B cell (primary cell): ENCODE data around the gene FAM161B. TPM values are rescaled to one million over a fixed set of nuclear protein-coding genes. Genes with fewer than 3 reads are reported as not detected.
A peak's percentile ranks its signal among the peaks of the same experiment; 100 is the strongest.

Experiments used
- ATAC-seq: fragments of 200-7000 bp; cut with Tn5 transposase; one replicate; pipeline ENCODE4 v1.10.0; 2021; ENCODE audit warnings: low read depth, mild to moderate bottlenecking, moderate number of reproducible peaks, moderate library complexity
- CTCF ChIA-PET: fragments of 350-600 bp; sonication (Branson Sonifier 250); formaldehyde crosslinking; loops from one replicate; lab custom pipeline; 2021; ENCODE audit warnings: antibody characterized with exemption, inconsistent platforms; lab: Charles Lee
- POLR2A ChIA-PET: fragments of 350-600 bp; sonication (Branson Sonifier 250); formaldehyde crosslinking; loops from one replicate; lab custom pipeline; 2021; ENCODE audit warnings: antibody characterized with exemption; lab: Charles Lee
- DNase-seq: peaks from one replicate; pipeline ENCODE4 v3.0.0; 2013
- H2AFZ ChIP-seq: 2 replicates; pipeline ENCODE4 v1.6.1; 2012; ENCODE audit warnings: mild to moderate bottlenecking, low read depth, low read length; ENCODE audit not compliant: insufficient read depth, poor library complexity, severe bottlenecking
- H3K27ac ChIP-seq, 2 donors: 1 replicate in 1 of 2; 2 replicates in 1 of 2; pipeline ENCODE4 v1.5.1; 2012 to 2013; ENCODE audit warnings: low read length in 2 of 2, mild to moderate bottlenecking in 2 of 2, moderate library complexity in 1 of 2
- H3K27me3 ChIP-seq, 4 experiments: fragments of 200-600 bp in 1 of 4; sonication (generic) in 1 of 4; replicated peaks in 1 of 4; 1 replicate in 2 of 4; 2 replicates in 2 of 4; pipeline versions ENCODE4 v1.6.1 to v1.7.0; 2013 to 2016; ENCODE audit warnings: low read length in 3 of 4, mild to moderate bottlenecking in 2 of 4, mixed read lengths in 1 of 4, moderate library complexity in 1 of 4; ENCODE audit not compliant: insufficient read depth in 4 of 4, control insufficient read depth in 3 of 4; ENCODE audit errors: control extremely low read depth in 1 of 4
- H3K36me3 ChIP-seq, 2 experiments: replicated peaks in 1 of 2; 1 replicate in 1 of 2; 2 replicates in 1 of 2; pipeline versions ENCODE4 v1.6.1 to v1.7.1; 2013; ENCODE audit warnings: low read length in 1 of 2; ENCODE audit not compliant: insufficient read depth in 2 of 2, control insufficient read depth in 1 of 2; ENCODE audit errors: control extremely low read depth in 1 of 2, extremely low read depth in 1 of 2
- H3K4me1 ChIP-seq, 2 donors: fragments of 200-600 bp in 1 of 2; sonication (generic) in 1 of 2; 1 replicate in 1 of 2; 2 replicates in 1 of 2; pipeline versions ENCODE4 v1.5.1 to v1.6.1; 2013 to 2017; ENCODE audit warnings: low read length in 2 of 2; ENCODE audit not compliant: control insufficient read depth in 2 of 2, insufficient read depth in 2 of 2
- H3K4me2 ChIP-seq: replicated peaks from 2 replicates; pipeline ENCODE3; 2012; ENCODE audit warnings: mild to moderate bottlenecking, low read depth, low read length; ENCODE audit not compliant: poor library complexity, severe bottlenecking
- H3K4me3 ChIP-seq, 5 experiments: fragments of 200-600 bp in 1 of 5; sonication (generic) in 1 of 5; 1 replicate in 3 of 5; 2 replicates in 2 of 5; pipeline versions ENCODE4 v1.5.1 to v1.7.0; 2011 to 2016; ENCODE audit warnings: low read length in 4 of 5, mild to moderate bottlenecking in 4 of 5, low read depth in 2 of 5, control low read depth in 1 of 5, moderate library complexity in 1 of 5; ENCODE audit not compliant: insufficient read depth in 1 of 5; ENCODE audit errors: control extremely low read depth in 1 of 5, extremely low read depth in 1 of 5
- H3K79me2 ChIP-seq: fragments of 200-600 bp; sonication (generic); one replicate; pipeline ENCODE4 v1.6.0; 2016; ENCODE audit warnings: low read length; ENCODE audit not compliant: control insufficient read depth, insufficient read depth
- H3K9ac ChIP-seq: fragments of 200-600 bp; sonication (generic); 2 replicates; pipeline ENCODE4 v1.6.1; 2017; ENCODE audit warnings: mild to moderate bottlenecking, low read length, moderate library complexity
- H3K9me3 ChIP-seq, 3 donors: one replicate each; pipeline versions ENCODE4 v1.6.1 to v1.7.1; 2013; ENCODE audit warnings: low read length in 2 of 3; ENCODE audit not compliant: control insufficient read depth in 2 of 3, insufficient read depth in 1 of 3; ENCODE audit errors: control extremely low read depth in 1 of 3
- H4K20me1 ChIP-seq: 2 replicates; pipeline ENCODE4 v1.6.0; 2012; ENCODE audit warnings: mild to moderate bottlenecking, low read length; ENCODE audit not compliant: insufficient read depth, control insufficient read depth, poor library complexity, severe bottlenecking
- H3K27ac Mint-ChIP-seq: one replicate; pipeline ENCODE4 v1.8.0; 2021; ENCODE audit warnings: mixed read lengths
- H3K27me3 Mint-ChIP-seq: one replicate; pipeline ENCODE4 v1.8.0; 2021; ENCODE audit warnings: mixed read lengths
- H3K4me1 Mint-ChIP-seq: one replicate; pipeline ENCODE4 v1.8.0; 2021; ENCODE audit warnings: mixed read lengths
- H3K4me3 Mint-ChIP-seq: one replicate; pipeline ENCODE4 v1.8.0; 2021; ENCODE audit warnings: mixed read lengths
- H3K9me3 Mint-ChIP-seq: one replicate; pipeline ENCODE4 v1.8.0; 2022; ENCODE audit warnings: mixed read lengths; ENCODE audit not compliant: insufficient read depth
- EZH2 ChIP-seq: IDR thresholded peaks from 2 replicates; pipeline ENCODE4 v1.6.1; 2012; ENCODE audit warnings: borderline replicate concordance, low read depth, mild to moderate bottlenecking, moderate library complexity, low read length; ENCODE audit not compliant: insufficient read depth, poor library complexity, severe bottlenecking
- WGBS: methylation state at CpG from one replicate; pipeline ENCODE4 v1.1.5; 2013; ENCODE audit warnings: missing lambda C conversion rate; ENCODE audit not compliant: insufficient coverage; 5-methylcytosine and 5-hydroxymethylcytosine counted together
- intact Hi-C: fragments of 100-400 bp; cut with micrococcal nuclease; formaldehyde crosslinking; loops from one replicate; pipeline ENCODE4 v1.10.0; 2022
- polyA plus RNA-seq: library from polyadenylated mRNA; depleted of rRNA; stranded (reverse); fragments of >200 nt; gene quantifications from 2 replicates; pipeline ENCODE4 v1.2.3, GENCODE V29; 2012
- total RNA-seq, 2 donors: library from RNA; stranded (reverse); fragments of 120-200 nt in 1 of 2; gene quantifications; 1 replicate in 1 of 2; 2 replicates in 1 of 2; pipeline versions ENCODE4 v1.2.3 to v1.2.4, GENCODE V29; 2013 to 2022
- TF ChIP-seq, protein P1 (sequence below): fragments of 200-600 bp; IDR thresholded peaks from one replicate; pipeline ENCODE4 v1.8.0; 2022; ENCODE audit warnings: antibody characterized with exemption, mild to moderate bottlenecking

Gene FAM161B
- total and polyA plus RNA-seq, 2 donors (not counting 1 experiment from before 2014, with no cell fraction given), result 1.6 to 5.9 TPM

DNA sequence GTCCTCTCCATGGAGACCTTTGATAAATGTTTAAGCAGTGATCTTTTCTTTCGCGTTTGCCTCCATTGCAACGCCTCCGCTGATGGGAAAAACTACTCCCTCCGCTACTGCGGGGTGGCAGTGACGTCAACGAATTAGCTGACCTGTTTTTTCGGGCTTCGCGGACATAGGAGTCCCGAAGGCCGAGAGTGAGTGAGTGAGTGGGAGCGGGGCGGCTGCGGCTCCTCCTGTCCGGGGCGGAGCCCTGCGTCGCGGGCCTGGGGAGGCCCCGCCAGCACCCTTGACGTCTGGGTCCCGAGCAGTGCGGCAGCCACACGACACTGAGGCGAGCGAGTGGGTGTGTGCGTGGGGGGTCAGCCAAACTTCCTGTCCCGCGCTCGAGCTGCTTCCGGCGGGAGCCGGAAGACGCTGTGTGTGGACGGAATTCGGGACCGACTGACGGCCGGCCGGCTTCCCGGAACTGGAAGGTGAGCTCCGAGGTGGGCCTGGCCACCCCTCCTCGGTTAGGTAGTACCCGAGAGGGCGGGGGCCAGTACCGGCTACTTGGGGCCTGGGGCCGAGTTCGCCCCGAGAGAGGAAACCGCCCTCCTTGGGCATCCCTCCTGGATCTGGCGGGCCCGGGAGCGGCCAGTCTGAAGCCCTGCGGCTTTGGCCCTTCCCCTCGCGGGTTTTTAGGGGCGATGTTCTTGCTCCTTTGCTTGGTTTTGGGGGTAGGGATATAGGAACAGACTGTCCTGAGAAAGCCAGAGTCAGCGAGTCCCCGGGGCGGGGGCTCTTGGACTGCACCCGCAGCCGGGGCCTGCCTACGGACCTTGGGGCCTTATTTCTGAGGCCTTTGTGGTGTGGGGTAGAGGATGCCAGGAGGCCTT lies 63.2 kb downstream of the FAM161B start, which contains the start of gene ZNF410:
ZNF410 (plus strand) TSS at position 411 of the 869 bp plus-strand sequence. CDS start 5,317 bp downstream, outside the sequence.
- ATAC-seq (peak; percentile 99), DNase-seq (peak; percentile 93)
- Mint-ChIP-seq H3K27me3 (no peaks in the 10 kb centered on the region), H3K4me1 (peaks cover 41% of the 10 kb centered on the region), H3K9me3 (no peaks in the 10 kb centered on the region), H3K27ac (peak within 1 kb of the TSS; percentile 98), H3K4me3 (peak within 1 kb of the TSS; percentile 99)
- WGBS, result under 1% methylated on average over 53 of the region's 65 CpGs
- Histone ChIP-seq H3K27me3 (no peaks in the 10 kb centered on the region), H3K4me3 (peak within 1 kb of the TSS; percentile 64 to 97 (median 94)), H3K9me3 (no peaks in the 10 kb centered on the region), H4K20me1 (peaks cover 7% of the 10 kb centered on the region), H3K36me3 (no peaks in the 10 kb centered on the region), H3K4me2 (peak within 1 kb of the TSS; percentile 79), H3K79me2 (peaks cover 50% of the 10 kb centered on the region), H3K4me1 (peaks cover 18 to 20% of the 10 kb centered on the region in 2 donors), H3K9ac (peak within 1 kb of the TSS; percentile 95), H3K27ac (peak within 1 kb of the TSS; percentile 94 to 96), H2AFZ (peak within 1 kb of the TSS; percentile 82)
- ChIA-PET CTCF (interaction anchor here (0.7 to 2.9 kb wide), 6 partner anchors 10 to 171 kb away, joined by 3 to 17 read pairs (median 3); no protein-coding TSS in a partner anchor), POLR2A (interaction anchor here (0.6 to 1.5 kb wide), 8 partner anchors 11 to 396 kb away, joined by 3 to 8 read pairs (median 4); partner anchors contain the start of genes COQ6, FAM161B, PTGR2 and RIOX1)
- TF ChIP-seq EZH2, result no peak
- TF ChIP-seq, protein P1, sequence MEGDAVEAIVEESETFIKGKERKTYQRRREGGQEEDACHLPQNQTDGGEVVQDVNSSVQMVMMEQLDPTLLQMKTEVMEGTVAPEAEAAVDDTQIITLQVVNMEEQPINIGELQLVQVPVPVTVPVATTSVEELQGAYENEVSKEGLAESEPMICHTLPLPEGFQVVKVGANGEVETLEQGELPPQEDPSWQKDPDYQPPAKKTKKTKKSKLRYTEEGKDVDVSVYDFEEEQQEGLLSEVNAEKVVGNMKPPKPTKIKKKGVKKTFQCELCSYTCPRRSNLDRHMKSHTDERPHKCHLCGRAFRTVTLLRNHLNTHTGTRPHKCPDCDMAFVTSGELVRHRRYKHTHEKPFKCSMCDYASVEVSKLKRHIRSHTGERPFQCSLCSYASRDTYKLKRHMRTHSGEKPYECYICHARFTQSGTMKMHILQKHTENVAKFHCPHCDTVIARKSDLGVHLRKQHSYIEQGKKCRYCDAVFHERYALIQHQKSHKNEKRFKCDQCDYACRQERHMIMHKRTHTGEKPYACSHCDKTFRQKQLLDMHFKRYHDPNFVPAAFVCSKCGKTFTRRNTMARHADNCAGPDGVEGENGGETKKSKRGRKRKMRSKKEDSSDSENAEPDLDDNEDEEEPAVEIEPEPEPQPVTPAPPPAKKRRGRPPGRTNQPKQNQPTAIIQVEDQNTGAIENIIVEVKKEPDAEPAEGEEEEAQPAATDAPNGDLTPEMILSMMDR, result no peak
- intact Hi-C loops, result loop anchor here (1.0 to 5.0 kb wide), 4 partner anchors 35 to 394 kb away; partner anchors contain the start of genes PTGR2 and RIOX1
